ENCODE measurements around the gene DMRT1. TPM values are rescaled to one million over a fixed set of nuclear protein-coding genes. Genes with fewer than 3 reads are reported as not detected.

The DMRT1 gene
- total RNA-seq: not detected
- long read RNA-seq: 0 reads

DNA sequence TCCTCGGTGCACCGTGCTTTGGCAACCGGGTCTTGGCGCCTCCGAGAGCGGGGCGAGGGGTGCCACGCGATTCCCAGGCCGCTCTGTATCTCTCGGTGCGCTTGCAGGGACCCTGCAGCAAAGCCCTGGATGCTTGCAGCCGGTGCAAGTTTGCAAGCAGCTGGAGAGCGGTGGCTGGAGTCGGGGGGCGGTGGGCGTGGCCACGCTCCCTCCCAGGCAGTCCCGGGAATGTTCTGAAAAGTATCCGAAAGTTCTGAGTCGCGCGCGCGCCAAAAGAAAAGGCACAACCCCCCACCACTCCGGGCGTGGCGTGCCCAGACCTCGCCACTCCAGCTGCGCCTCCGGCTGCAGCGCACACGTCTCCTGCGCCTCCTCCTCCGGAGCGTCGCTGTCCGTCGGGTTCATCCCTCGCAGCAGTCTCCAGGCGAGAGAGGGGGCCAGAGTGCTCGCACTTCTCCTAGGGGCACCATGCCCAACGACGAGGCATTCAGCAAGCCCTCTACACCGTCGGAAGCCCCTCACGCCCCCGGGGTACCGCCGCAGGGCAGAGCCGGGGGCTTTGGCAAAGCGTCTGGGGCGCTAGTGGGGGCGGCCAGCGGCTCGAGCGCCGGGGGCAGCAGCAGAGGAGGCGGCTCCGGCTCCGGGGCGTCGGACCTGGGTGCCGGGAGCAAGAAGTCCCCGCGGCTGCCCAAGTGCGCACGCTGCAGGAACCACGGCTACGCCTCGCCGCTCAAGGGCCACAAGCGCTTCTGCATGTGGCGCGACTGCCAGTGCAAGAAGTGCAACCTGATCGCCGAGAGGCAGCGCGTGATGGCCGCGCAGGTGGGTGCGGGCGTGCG lies at the start of gene DMRT1:
DMRT1 (plus strand) TSS at position 327 of the 839 bp plus-strand sequence; CDS start at position 469, 142 bp downstream.
- no peak for ATAC-seq
- intact Hi-C loops (cut with DNase I): no loop called here
- no peak for DNase-seq

DNA sequence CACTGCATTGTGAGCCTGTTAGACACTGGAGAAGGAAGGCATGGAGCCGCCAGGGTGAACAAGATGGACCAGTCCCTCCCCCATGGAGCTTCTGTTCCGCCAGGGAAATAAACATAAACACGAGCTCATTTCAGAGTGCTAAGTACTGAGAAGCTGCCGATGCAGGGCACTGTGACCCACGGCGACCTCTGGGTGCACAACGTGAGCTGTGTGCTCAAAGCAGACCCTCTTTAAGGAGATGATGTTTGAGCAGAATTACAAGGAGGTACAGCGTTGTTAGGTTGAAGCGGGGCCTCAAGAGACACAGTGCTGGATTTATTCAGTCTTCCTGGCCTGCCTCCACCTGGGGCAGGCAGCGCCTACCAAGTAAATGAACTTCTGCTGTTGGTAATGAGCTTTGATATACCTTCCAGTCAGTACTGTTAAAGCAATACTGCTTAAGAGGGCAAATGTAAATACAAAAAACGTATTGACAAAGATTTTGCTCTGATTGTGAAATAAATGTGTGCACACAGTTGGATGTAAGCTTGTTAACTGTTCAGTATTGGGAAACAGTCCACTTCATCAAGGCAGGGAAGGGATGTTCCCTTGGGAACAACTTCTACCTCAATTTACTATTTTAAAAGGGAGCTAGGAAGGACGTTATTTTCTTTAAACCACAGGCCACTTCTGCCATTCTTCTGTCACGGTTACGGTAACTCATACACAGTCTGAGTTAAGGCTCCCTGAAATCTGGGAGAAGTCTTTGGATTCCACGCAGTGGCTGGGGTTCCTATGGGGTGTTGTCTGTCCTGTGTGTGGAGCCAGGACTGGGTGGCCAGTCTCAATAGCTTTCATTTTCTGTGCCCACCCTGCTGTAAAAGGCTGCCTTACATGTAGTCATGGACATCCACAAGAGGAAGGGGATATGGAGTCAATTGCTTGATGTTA lies 48.9 kb upstream of the DMRT1 start:
- no peak for DNase-seq
- no peak for ATAC-seq
- intact Hi-C loops (cut with DNase I): loop anchor here in 1 of 2 donors (10.0 kb wide), 1 partner anchor 388 kb away; no protein-coding TSS in a partner anchor

DNA sequence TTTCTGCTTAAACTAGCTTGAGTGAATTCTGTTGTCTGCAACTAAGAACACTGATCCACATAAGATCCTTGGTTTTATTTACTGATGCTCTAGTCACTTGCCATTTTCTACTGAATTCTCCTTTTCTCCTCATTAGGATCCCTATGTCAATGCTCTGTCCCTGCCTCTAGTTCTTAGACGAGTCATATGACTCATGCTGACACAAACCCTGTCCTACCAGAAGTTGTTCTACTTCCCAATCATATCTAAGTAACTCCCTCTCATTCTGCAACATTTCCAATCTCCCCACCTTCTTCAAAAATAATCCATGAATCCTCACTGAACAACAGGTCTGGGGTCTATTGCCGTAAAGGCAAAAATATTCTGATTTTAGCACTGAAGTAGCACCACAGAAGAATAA lies 47.1 kb upstream of the DMRT1 start:
- intact Hi-C loops (cut with DNase I): loop anchor here in 1 of 2 donors (10.0 kb wide), 1 partner anchor 390 kb away; no protein-coding TSS in a partner anchor
- no peak for DNase-seq
- no peak for ATAC-seq

DNA sequence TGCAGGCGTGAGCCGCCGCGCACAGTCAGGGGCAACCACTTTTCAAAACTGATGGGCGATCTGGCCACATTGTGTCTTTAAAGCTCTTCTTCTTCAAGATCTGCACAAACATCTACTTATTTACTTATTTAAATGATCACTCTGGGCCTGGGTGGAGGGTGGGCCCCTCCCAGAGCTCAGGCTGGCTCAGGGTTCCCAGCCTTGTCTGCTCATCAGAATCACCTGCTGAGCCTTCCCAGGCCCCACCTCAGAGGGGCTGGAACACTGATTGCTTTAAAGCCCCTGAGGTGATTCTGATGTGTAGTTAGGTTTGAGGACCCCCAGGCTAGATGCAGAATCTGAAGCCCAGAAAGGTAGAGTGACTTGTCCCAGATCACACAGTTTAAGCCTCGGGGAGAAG lies 45.6 kb upstream of the DMRT1 start:
- intact Hi-C loops (cut with DNase I): loop anchor here in 1 of 2 donors (10.0 kb wide), 1 partner anchor 391 kb away; no protein-coding TSS in a partner anchor
- no peak for DNase-seq
- no peak for ATAC-seq

DNA sequence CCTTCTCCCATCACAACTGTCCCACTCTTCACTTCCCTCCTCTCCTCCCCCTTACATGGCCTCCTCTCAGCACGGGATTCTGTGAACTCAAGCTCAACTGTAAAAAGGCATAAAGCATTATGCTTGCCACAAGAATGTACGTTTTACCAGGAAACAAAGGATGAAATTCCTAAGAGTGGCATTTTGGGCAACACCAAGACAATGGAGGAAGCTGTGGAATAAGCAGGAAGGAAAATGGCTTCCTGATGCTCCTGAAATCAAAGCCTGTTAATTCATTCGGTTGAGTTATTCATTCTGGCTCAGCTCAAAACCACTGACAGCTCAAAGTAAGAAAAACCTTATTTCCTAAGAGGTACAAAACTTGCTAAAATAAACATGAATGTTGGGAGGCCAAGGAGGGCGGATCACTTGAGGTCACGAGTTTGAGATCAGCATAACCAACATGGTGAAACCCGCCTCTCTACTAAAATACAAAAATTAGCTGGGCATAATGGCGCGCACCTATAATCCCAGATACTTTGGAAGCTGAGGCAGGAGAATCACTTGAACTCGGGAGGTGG lies 40.8 kb upstream of the DMRT1 start:
- no peak for ATAC-seq
- DNase-seq: no peak
- intact Hi-C loops (cut with DNase I): no loop called here

DNA sequence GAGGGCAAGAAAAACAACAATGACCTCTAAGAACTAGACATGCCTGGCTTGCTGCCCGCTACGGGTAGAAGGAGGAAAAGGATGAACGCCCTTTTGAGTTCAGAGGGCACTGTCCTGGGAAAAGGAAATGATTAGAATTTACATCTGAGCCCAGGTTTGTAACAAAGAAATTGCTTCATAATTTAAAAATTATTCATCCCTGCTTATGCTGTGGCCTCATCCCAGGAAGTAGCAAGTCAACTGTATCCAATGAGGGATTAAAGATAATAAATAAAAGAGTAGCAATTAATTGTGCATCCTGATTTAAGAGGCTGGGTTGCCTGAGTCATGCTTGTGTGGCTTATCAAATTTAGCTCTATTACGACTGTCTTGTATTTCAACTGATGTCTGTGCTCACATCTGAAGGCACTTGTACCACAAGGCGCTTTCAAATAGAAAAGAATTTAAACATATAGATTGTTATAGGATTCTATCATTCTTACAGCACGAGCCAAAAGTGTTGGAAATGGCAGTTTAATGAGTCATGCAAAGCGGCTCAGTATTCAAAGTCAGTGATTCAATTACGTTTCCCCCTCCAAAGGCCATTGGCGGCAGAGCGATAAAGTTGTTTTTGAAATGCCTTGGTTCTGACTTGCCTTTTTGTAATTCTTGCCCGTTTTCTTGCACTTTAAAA lies 40.0 kb upstream of the DMRT1 start:
- ATAC-seq (no peak), DNase-seq (no peak)
- intact Hi-C loops (cut with DNase I): no loop called here

DNA sequence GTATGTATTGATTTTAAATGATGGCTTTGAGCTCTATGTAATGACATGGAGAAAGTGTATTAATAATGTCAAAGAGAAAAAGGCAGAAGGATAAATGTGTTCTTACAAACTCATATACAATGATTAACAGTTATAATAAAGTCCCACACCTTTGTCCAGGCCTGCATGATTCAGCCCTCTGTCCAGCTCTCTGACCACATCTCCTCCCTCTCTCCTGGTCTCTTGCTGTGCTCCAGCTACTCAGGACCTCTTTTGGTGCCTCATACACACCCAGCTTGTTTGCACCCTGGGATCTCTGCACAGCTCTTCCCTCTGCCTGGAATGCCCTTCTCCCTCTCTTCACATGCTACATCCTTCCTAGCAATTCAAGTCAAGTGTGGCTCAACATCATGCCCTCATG lies 37.5 kb upstream of the DMRT1 start:
- no peak for DNase-seq
- no peak for ATAC-seq
- intact Hi-C loops (cut with DNase I): no loop called here

DNA sequence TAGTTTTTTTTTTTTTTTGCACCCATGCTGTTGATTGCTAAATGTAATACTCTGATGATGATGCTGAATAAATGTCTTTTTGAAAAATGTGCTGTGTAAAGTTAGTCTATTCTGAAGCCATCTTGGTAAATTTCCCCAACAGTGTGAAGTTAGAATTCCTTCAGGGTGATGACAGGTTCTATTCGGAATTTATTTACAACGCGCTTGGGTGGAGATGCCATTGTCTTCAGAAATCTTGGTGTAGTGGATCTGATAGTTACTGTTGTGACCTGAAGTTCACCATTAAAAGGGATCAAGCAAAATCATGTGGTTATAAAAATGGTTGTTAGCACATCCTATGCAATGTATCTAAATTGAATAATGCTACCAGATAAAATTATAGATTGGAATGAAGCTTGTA lies 36.3 kb upstream of the DMRT1 start:
- intact Hi-C loops (cut with DNase I): loop anchor here in 1 of 2 donors (5.0 kb wide), 1 partner anchor 413 kb away; no protein-coding TSS in a partner anchor
- DNase-seq (no peak), ATAC-seq (no peak)

DNA sequence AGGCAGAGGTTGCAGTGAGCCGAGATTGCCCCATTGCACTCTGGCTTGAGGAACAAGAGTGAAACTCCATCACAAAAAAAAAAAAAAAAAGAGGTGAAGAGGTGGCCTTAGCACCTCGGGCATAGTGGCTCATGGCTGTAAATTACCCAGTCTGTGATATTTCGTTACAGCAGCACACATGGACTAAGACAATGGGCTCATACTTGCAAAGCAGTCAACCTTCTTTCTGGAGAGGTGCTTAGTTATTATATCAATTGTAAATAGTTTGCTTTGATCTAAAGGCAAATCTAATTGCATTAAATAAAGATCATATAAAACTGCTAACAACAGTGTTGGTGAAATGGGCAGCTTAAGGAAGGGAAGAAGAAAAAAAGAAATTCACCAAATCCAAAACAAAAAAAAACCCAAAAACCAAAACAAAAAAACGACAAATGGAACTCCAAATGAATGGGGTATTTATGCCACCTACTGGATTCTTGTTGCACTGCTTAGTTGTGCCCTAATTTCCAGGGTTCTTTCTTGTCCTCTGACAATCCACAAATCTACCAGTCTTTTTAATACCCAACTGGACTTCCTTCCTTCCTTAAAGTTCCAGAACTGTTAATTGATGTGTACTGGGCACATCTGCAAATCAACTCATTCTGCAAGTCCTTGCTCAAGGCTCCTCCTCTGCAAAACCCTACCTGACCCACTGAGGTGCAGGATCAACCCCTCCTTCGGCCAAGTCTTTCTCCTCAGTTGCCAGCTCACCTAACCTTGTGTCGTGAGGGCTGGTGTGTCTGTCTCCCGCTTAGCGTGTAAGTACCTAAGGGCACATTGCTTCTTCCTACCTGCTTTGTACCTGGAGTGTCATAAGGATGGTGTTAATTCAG lies 35.0 kb upstream of the DMRT1 start:
- DNase-seq: no peak
- ATAC-seq: peak in 1 of 2 donors; percentile 53
- intact Hi-C loops (cut with DNase I): loop anchor here in 1 of 2 donors (5.0 kb wide), 1 partner anchor 414 kb away; no protein-coding TSS in a partner anchor

DNA sequence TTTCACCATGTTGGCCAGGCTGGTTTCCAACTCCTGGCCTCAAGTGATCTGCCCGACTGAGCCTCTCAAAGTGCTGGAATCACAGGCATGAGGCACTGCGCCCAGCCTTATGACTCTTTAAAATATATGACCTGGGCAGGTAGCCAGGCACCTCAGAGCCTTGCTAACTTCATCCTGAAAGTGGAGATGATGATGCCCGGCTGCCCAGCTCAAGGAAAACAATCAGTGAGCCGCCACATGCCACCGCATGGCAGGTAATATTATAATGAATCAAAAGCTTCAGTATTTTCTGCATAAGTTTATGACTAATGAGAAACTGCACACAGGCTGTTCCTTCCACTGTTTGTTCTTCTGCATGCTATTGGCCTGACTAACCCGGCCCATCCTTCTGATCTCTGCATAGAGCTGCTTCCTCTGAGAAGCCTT lies 30.4 kb upstream of the DMRT1 start:
- intact Hi-C loops (cut with DNase I): no loop called here
- DNase-seq: no peak
- ATAC-seq: no peak

DNA sequence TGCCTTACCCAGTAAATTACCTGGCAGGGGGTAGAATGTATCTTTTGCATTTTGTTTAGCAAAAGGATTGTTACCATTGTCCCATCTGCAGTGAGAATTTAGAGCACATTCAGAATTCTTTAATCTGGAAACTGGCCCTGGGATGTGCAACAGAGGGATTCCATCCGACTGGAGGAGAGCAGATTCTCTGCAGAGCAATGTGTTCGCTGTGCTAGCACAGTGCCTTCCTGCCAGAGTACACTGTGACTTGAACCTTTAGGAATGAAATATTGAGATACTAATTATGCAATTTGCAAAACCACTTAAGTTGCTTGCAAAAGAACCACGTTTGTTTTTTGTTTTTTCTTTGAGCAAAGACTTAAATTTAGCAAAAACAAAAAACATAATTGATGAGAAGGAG lies 22.5 kb upstream of the DMRT1 start:
- intact Hi-C loops (cut with DNase I): no loop called here
- DNase-seq (no peak), ATAC-seq (peak in 1 of 2 donors; percentile 36)

DNA sequence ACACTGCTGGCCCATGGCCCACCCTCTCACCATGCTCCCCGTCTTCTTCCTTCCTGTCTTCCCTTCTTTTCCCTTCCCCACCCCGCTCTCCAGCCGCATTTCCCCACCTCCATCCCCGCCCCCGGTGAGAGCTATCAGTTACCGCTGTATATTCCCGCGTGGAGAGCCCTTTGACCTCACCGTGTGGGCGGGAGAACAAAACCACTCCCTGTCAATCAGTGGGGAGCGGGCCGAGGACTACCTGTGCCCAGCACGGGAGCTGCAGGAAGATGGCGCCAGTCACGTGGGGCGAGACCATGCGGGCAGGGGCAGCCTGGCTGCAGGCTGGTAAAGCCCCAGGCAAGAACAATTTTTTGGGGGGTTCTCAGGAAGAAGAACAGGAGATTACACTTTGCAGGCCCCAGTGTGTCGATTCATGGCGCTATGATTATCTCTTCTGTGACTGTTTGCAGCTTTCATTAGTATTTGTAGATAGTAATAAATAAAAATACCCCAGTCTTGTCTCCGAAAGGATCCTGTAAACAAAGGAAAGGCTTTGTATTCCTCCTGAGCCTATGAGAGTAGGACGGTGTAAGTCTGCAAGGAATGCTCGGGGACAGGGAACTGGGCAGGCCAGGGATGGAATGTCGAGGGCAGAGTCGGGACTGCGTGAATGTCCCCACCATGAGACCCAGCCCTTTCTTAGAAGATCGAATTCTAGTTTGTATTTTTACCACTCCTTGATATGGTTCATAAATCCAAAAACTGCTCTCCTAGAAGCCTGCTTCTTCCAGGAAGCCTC lies 14.8 kb upstream of the DMRT1 start:
- no peak for ATAC-seq
- intact Hi-C loops (cut with DNase I): no loop called here

DNA sequence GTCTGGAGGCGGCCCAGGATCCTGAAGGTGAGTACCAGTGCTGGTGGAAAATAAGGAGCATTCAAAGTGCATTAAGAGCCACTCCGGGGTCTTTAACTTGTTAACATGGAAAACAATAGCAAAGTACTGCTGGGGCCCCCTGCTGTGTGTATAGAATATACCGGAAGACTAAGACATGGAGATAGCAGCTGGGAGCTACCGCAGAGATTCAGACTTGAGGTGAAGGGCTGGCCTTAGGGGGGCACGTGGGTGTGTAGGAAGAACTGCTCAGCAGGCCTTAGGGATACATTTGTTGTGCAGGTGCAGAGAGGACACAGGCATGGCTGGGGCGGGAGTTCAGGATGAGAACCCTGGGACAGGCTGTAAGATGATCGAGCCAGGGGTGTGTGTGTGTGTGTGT lies 1.2 kb upstream of the DMRT1 start:
- intact Hi-C loops (cut with DNase I): no loop called here
- no peak for ATAC-seq
- DNase-seq: no peak

More for the DNA sequence above, 14.8 kb upstream of the DMRT1 start:
- DNase-seq: no peak

DNA sequence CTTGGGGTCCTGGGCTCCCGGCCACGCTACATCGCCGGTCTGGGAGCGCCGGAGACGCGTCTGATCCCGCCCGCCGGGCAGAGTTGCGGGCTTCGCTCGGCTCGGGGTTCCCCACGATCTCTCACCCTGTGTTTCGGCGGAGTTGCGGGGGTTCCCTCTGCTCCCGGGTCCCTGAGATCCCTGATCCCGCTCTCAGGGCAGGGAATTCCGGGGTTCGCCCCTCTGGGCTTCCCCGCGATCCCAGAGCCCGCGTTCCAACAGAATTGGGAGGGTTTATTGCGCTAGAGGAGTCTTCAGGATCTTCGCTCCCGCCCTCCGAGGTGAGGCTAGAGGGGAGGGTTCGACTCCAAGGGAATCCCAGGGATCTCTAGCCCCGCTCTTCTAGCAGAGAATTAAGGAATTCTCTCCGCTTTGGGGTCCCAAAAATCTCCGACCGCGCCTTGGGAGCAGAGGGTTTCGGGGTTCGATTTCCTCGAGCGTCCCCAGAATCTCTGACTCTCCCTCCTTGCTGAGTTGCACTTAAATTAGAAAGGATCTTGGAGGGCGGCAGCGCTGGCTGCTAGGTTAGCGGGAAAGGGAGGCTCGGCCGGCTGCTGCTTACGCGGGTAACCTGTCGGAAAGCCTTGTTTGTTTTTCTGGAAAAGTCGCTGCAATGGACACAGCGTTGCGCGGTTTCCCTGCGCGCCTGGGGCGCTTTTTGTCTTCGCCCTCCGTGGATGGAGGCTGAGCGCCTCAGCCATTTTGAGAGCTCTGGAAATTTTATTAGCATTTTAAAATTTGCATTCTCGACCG lies 1.3 kb downstream of the DMRT1 start:
- intact Hi-C loops (cut with DNase I): no loop called here
- DNase-seq (no peak), ATAC-seq (no peak)

DNA sequence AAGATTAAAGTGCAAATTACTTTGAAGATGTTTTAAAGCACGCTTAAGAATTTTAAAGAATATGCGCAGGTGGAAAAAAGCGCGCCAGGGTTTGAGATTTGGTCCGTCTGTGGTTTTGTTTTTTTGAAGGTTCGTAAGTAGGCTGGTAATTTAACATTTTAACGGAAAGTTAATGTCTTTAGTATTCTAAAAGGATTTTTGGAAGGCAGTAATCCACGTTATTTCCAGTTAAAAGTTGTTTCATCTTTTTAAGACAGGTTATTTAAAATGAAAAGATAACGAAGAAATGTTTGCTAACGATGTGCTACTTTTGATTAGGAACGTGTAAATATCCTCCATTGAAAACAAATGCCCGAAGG lies 1.9 kb downstream of the DMRT1 start:
- ATAC-seq (no peak), DNase-seq (no peak)
- intact Hi-C loops (cut with DNase I): no loop called here

DNA sequence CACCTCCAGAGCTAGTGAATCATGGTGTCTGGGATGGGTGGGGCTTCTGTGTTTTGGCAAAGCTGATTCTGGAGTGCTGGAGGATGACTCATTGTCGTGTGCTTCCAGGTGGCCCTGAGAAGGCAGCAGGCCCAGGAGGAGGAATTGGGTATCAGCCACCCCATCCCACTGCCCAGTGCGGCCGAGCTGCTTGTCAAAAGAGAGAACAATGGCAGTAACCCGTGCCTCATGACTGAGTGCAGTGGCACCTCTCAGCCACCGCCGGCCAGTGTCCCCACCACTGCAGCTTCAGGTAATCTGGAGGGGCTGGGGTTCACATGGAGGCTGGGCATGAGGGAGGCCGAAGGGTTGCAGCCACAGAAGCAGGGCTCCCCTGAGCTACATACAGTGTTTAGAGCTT lies 5.4 kb downstream of the DMRT1 start:
- ATAC-seq (no peak), DNase-seq (no peak)
- intact Hi-C loops (cut with DNase I): no loop called here

DNA sequence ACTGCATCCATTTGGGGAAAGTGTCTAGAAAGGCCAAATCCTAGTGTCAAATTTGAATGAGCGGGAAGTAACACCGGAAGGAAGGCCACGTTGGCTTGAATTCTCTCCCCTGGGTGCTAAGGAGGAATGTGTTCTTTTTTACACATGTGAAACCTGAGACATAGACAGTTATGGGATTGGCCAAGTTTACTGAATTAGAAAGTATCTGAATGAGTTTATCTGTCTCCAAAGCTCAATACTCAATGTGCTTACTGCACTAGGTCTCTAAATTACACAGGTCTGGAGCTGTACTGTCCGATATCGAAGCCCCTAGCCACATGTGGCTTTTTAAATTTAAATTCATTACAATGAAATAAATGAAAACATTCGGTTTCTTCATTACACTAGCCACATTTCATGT lies 6.0 kb downstream of the DMRT1 start:
- DNase-seq: no peak
- no peak for ATAC-seq
- intact Hi-C loops (cut with DNase I): no loop called here
